Karpas-422 (cell line): ENCODE measurements around the gene COA1. TPM values are rescaled to one million over a fixed set of nuclear protein-coding genes. Genes with fewer than 3 reads are reported as not detected.
A peak's percentile ranks its signal among the peaks of the same experiment; 100 is the strongest.

Source experiments
- DNase-seq: peaks from one replicate; pipeline ENCODE4 v3.0.0-alpha.2; 2015
- H2AFZ ChIP-seq: fragments of 200-600 bp; sonication (generic); 2 replicates; pipeline ENCODE4 v1.6.1; 2014; ENCODE audit warnings: antibody characterized with exemption, low read length, mixed read lengths
- H3K27ac ChIP-seq: fragments of 200-600 bp; sonication (generic); 2 replicates; pipeline ENCODE4 v1.5.1; 2014; ENCODE audit warnings: mild to moderate bottlenecking, low read length, moderate library complexity
- H3K27me3 ChIP-seq: fragments of 200-600 bp; sonication (generic); 2 replicates; pipeline ENCODE4 v1.6.1; 2014; ENCODE audit warnings: low read length, mixed read lengths
- H3K36me3 ChIP-seq: fragments of 200-600 bp; sonication (generic); 2 replicates; pipeline ENCODE4 v1.6.1; 2014; ENCODE audit warnings: low read length, mixed read lengths; ENCODE audit not compliant: insufficient read depth
- H3K4me1 ChIP-seq: fragments of 200-600 bp; sonication (generic); 2 replicates; pipeline ENCODE4 v1.6.1; 2014; ENCODE audit warnings: mild to moderate bottlenecking, low read length, mixed read lengths
- H3K4me2 ChIP-seq: fragments of 200-600 bp; sonication (generic); 2 replicates; pipeline ENCODE4 v1.6.1; 2014; ENCODE audit warnings: low read length, low read depth, mild to moderate bottlenecking; ENCODE audit not compliant: poor library complexity, severe bottlenecking
- H3K4me3 ChIP-seq: fragments of 200-600 bp; sonication (generic); 2 replicates; pipeline ENCODE4 v1.5.1; 2014; ENCODE audit warnings: mild to moderate bottlenecking, antibody characterized with exemption, low read length, mixed read lengths
- H3K79me2 ChIP-seq: fragments of 200-600 bp; sonication (generic); 2 replicates; pipeline ENCODE4 v1.6.1; 2014; ENCODE audit warnings: mild to moderate bottlenecking, low read length, mixed read lengths
- H3K9ac ChIP-seq: fragments of 200-600 bp; sonication (generic); 2 replicates; pipeline ENCODE4 v1.6.0; 2014; ENCODE audit warnings: low read length
- H3K9me2 ChIP-seq: fragments of 200-600 bp; sonication (generic), shearing (Covaris generic); replicated peaks from 2 replicates; pipeline ENCODE4 v1.6.0; 2014; ENCODE audit warnings: mild to moderate bottlenecking, low read length, moderate library complexity; ENCODE audit not compliant: insufficient read depth
- H3K9me3 ChIP-seq: fragments of 300-700, 200-600 bp; sonication (generic); 2 replicates; pipeline ENCODE4 v1.6.1; 2014; ENCODE audit warnings: low read length, mixed read lengths
- H4K20me1 ChIP-seq: fragments of 200-600 bp; sonication (generic); 2 replicates; pipeline ENCODE4 v1.6.1; 2014; ENCODE audit warnings: mild to moderate bottlenecking, antibody characterized with exemption, low read length, low read depth; ENCODE audit not compliant: insufficient read depth
- total RNA-seq: library from RNA; depleted of rRNA; stranded (reverse); fragments of >200 nt; shearing (Covaris generic); gene quantifications from 2 replicates; pipeline ENCODE4 v1.2.3, GENCODE V29; 2014; ENCODE audit warnings: low replicate concordance

The COA1 gene
- total RNA-seq, 1 experiment from 2014 or later: 60.2 TPM

- no peaks in the 10 kb centered on the region for H3K9me2 ChIP-seq
- no peaks in the 10 kb centered on the region for H4K20me1 ChIP-seq
- no peak overlapping the region for H3K4me2 ChIP-seq
- H2AFZ ChIP-seq: no peak overlapping the region
- H3K27me3 ChIP-seq: no peaks in the 10 kb centered on the region
- no peak overlapping the region for H3K27ac ChIP-seq
- H3K36me3 ChIP-seq: no peaks in the 10 kb centered on the region; the same call in 1 of the 2 replicates
- H3K79me2 ChIP-seq: peaks cover 100% of the 10 kb centered on the region
- DNase-seq: no peak
- no peak overlapping the region for H3K4me3 ChIP-seq
- H3K9ac ChIP-seq: no peak overlapping the region
- H3K4me1 ChIP-seq: peaks cover 41% of the 10 kb centered on the region
- H3K9me3 ChIP-seq: peaks cover 8% of the 10 kb centered on the region
These were observed 59.8 kb downstream of the COA1 start for GRCh38 chr7:43669286-43670081.

- H4K20me1 ChIP-seq: no peaks in the 10 kb centered on the region
- no peak overlapping the region for H2AFZ ChIP-seq
- no peaks in the 10 kb centered on the region; the same call in 1 of the 2 replicates for H3K36me3 ChIP-seq
- no peak overlapping the region for H3K9ac ChIP-seq
- H3K4me3 ChIP-seq: no peak overlapping the region
- no peak overlapping the region for H3K27ac ChIP-seq
- H3K27me3 ChIP-seq: no peaks in the 10 kb centered on the region
- H3K4me2 ChIP-seq: no peak overlapping the region
- no peaks in the 10 kb centered on the region for H3K9me2 ChIP-seq
- H3K9me3 ChIP-seq: no peaks in the 10 kb centered on the region; the same call in 1 of the 2 replicates
- H3K79me2 ChIP-seq: peaks cover 98% of the 10 kb centered on the region
- peaks cover 36% of the 10 kb centered on the region for H3K4me1 ChIP-seq
- no peak for DNase-seq
These were observed 61.3 kb downstream of the COA1 start for GRCh38 chr7:43668035-43668434.

GRCh38 chr7:43666938-43667337 lies 62.4 kb downstream of the COA1 start:
- H3K9ac ChIP-seq: no peak overlapping the region
- H4K20me1 ChIP-seq: no peaks in the 10 kb centered on the region
- no peak overlapping the region for H3K4me2 ChIP-seq
- H2AFZ ChIP-seq: no peak overlapping the region
- H3K4me1 ChIP-seq: peaks cover 34% of the 10 kb centered on the region
- no peak for DNase-seq
- no peaks in the 10 kb centered on the region; the same call in 1 of the 2 replicates for H3K36me3 ChIP-seq
- H3K79me2 ChIP-seq: peaks cover 96% of the 10 kb centered on the region
- H3K27ac ChIP-seq: no peak overlapping the region
- H3K27me3 ChIP-seq: no peaks in the 10 kb centered on the region
- no peaks in the 10 kb centered on the region for H3K9me2 ChIP-seq
- H3K9me3 ChIP-seq: no peaks in the 10 kb centered on the region; the same call in 1 of the 2 replicates
- H3K4me3 ChIP-seq: no peak overlapping the region

- Histone ChIP-seq H3K36me3 (no peaks in the 10 kb centered on the region), H3K9me3 (no peaks in the 10 kb centered on the region), H3K4me3 (no peak overlapping the region), H4K20me1 (no peaks in the 10 kb centered on the region), H3K4me1 (peaks cover 42% of the 10 kb centered on the region), H3K79me2 (peaks cover 93% of the 10 kb centered on the region), H3K4me2 (peak overlapping the region; percentile 0), H2AFZ (no peak overlapping the region), H3K27ac (peak overlapping the region; percentile 33; the same call in 1 of the 2 replicates), H3K9me2 (no peaks in the 10 kb centered on the region), H3K9ac (no peak overlapping the region), H3K27me3 (no peaks in the 10 kb centered on the region)
- DNase-seq: no peak
These were observed 64.6 kb downstream of the COA1 start for GRCh38 chr7:43664681-43665080.

- no peaks in the 10 kb centered on the region for H3K36me3 ChIP-seq
- no peak overlapping the region for H3K9ac ChIP-seq
- no peaks in the 10 kb centered on the region for H3K27me3 ChIP-seq
- no peak overlapping the region for H3K27ac ChIP-seq
- H3K4me2 ChIP-seq: no peak overlapping the region
- DNase-seq: no peak
- H3K4me3 ChIP-seq: no peak overlapping the region
- H3K9me2 ChIP-seq: no peaks in the 10 kb centered on the region
- H4K20me1 ChIP-seq: no peaks in the 10 kb centered on the region
- no peaks in the 10 kb centered on the region for H3K9me3 ChIP-seq
- peaks cover 25% of the 10 kb centered on the region for H3K4me1 ChIP-seq
- no peak overlapping the region for H2AFZ ChIP-seq
- H3K79me2 ChIP-seq: peaks cover 89% of the 10 kb centered on the region
These were observed 69.2 kb downstream of the COA1 start for GRCh38 chr7:43660141-43660540.

GRCh38 chr7:43659549-43659896 lies 69.8 kb downstream of the COA1 start:
- H3K4me2 ChIP-seq: no peak overlapping the region
- H2AFZ ChIP-seq: no peak overlapping the region
- no peak overlapping the region for H3K9ac ChIP-seq
- DNase-seq: no peak
- H3K27me3 ChIP-seq: no peaks in the 10 kb centered on the region
- H3K27ac ChIP-seq: peak overlapping the region; percentile 46; the same call in 1 of the 2 replicates
- H3K36me3 ChIP-seq: no peaks in the 10 kb centered on the region
- peaks cover 86% of the 10 kb centered on the region for H3K79me2 ChIP-seq
- H3K4me1 ChIP-seq: peaks cover 20% of the 10 kb centered on the region
- H3K9me2 ChIP-seq: no peaks in the 10 kb centered on the region
- no peaks in the 10 kb centered on the region for H3K9me3 ChIP-seq
- no peak overlapping the region for H3K4me3 ChIP-seq
- H4K20me1 ChIP-seq: no peaks in the 10 kb centered on the region

- DNase-seq: no peak
- Histone ChIP-seq H3K4me2 (no peak overlapping the region), H3K9me3 (no peaks in the 10 kb centered on the region), H4K20me1 (no peaks in the 10 kb centered on the region), H3K9me2 (no peaks in the 10 kb centered on the region), H3K4me3 (no peak overlapping the region), H3K9ac (no peak overlapping the region), H3K36me3 (no peaks in the 10 kb centered on the region), H3K27me3 (no peaks in the 10 kb centered on the region), H2AFZ (no peak overlapping the region), H3K4me1 (peaks cover 19% of the 10 kb centered on the region), H3K79me2 (peaks cover 86% of the 10 kb centered on the region), H3K27ac (peak overlapping the region; percentile 46; the same call in 1 of the 2 replicates)
These were observed 70.4 kb downstream of the COA1 start for GRCh38 chr7:43658718-43659548.

- DNase-seq: no peak
- Histone ChIP-seq H3K9me2 (no peaks in the 10 kb centered on the region), H4K20me1 (no peaks in the 10 kb centered on the region), H3K79me2 (peaks cover 85% of the 10 kb centered on the region), H3K4me2 (no peak overlapping the region), H3K36me3 (no peaks in the 10 kb centered on the region), H3K27me3 (no peaks in the 10 kb centered on the region), H3K9ac (no peak overlapping the region), H3K9me3 (no peaks in the 10 kb centered on the region), H2AFZ (no peak overlapping the region), H3K4me3 (no peak overlapping the region), H3K4me1 (peaks cover 25% of the 10 kb centered on the region), H3K27ac (no peak overlapping the region)
These were observed 72.3 kb downstream of the COA1 start for GRCh38 chr7:43656997-43657396.
